T-helper 1 cell (primary cell): ENCODE results near the gene IL1R1.

Experiments used
- DNase-seq, 5 donors: peaks; one replicate each; pipeline ENCODE4 v3.0.0-alpha.2; 2012 to 2020

IL1R1 gene

GRCh38 chr2:102141011-102141943, 1.3 kb upstream of the IL1R1 start:
- no peak for DNase-seq

DNA sequence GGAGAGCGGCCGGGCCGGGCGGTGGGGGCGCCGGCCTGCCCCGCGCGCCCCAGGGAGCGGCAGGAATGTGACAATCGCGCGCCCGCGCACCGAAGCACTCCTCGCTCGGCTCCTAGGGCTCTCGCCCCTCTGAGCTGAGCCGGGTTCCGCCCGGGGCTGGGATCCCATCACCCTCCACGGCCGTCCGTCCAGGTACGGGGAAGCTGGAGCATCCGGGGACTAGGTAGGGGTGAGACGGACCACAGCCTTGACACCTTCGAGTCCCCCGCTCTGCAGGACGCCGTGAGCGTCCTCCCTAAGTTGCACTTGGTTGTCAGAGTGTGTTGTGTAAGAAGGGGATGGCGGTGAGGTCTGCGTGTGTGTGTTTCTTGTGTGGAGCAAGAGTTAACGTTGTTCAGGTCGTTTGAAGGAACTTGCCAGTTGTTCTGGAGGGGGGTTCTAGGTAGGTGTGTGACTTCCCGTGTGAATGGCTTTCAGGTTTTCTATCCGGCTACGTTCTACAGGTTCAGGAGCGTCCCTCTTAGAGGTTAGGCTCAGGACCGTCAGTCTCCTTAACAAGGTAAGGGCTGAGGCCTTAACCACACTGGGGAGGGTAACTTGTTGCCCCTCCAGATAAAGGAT, 393 bp downstream of the IL1R1 start:
- no peak for DNase-seq

- DNase-seq: no peak
These were observed 972 bp downstream of the IL1R1 start for GRCh38 chr2:102143450-102143985.

- DNase-seq: no peak
These were observed 1.6 kb downstream of the IL1R1 start for GRCh38 chr2:102144128-102144527.

GRCh38 chr2:102145107-102145506, 2.6 kb downstream of the IL1R1 start:
- DNase-seq: no peak

DNA sequence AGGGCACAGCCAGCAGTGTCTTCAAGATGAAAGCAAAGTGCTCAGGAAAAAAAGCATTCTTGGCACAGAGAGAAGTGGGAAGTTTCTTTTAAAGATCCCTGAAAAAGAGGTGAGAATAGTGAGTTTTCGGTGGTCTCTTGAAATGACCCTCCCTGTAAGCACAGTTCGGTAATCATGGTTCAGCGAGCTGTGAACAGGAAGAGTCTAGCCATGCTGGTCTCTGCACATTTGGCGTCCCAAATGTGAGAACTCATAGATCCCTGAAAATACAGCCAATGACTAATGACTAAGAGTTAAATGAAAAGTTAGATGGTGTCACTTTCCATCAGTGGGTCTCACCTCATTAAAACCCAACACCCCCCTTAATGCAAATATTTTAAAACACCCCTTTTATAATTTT, 3.4 kb downstream of the IL1R1 start:
- no peak for DNase-seq

GRCh38 chr2:102147935-102148334, 5.4 kb downstream of the IL1R1 start:
- DNase-seq: no peak

GRCh38 chr2:102149243-102149642, 6.7 kb downstream of the IL1R1 start:
- no peak for DNase-seq

GRCh38 chr2:102149644-102150455, 7.3 kb downstream of the IL1R1 start:
- DNase-seq: no peak

DNA sequence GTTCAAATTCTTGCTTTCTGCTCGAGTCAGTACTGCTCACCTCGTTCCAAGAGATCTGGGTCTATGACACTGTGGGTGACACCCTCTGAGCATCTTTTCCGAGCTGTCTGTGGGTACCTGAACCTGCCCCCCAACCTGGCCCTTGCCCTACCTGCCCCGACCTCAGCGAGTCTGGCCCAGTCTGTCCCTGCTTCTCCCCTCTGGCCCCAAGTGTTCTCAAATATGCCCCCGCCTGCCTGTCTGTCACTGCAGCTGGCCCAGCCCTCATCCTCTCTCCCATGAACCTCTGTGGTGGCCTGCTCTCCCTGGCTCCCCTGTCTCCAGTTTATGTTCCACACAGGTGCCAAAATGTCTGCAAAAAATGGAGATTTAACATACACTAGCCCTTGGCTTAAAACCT, 11.8 kb downstream of the IL1R1 start:
- DNase-seq: no peak

GRCh38 chr2:102154946-102155702, 12.6 kb downstream of the IL1R1 start:
- DNase-seq: no peak

DNA sequence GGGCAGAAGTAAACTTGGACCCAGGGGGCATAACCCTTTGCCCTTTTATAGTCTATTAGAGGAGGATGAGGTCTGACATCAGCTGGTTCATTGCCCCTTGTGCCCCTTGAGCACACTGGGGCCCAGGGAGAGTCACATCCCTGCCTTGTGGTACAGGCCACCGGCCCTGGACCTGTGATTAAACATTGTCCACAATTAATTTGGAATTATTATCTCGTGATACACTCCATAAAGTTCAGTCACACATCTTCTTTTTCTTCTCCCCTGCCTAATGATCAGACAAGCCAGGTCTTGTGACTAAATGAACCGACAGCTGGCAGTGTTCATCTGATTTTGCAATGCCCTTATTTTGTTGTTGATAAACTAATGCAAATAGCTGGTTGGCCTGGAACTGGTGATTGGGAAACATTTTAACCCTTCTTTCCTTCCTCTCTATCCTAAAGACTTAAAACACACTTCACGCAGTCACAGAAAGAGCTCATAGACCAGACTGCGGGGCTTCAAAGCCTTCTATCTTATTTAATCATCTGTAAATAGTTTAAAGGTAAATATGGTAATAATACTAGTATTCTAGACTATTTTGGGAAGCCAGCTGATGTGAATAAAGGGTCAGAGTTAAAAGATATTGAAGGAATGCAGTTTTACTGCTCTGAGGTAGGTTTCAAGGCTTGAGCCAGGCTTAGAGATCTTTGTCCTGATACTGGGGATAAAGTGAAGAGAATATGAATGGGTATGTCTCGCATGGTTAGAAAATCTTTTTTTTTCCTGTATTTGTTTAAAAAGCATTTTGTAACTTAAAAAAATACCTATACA, 13.4 kb downstream of the IL1R1 start:
- DNase-seq: no peak

GRCh38 chr2:102158011-102158755, 15.6 kb downstream of the IL1R1 start:
- no peak for DNase-seq

DNA sequence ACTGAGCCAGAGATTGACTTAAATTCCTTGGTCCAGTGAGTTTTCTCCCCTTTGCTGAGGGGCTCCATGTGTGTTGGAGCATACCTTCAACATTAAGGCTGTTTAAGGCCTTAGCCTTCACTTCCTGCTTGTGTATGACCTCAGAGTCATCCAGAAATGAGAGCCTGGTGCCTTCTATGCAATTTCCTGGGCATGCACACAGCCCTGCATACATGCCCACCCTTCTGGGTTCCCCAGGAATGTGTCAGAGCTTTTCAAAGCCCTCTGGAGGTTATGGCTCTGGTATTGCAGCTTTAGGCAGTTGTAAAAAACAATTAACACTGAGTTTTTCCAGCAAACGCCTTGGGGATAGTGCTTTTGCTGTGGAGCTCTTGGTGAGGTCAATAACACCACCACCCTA, 16.7 kb downstream of the IL1R1 start:
- DNase-seq: no peak

- DNase-seq: no peak
These were observed 23.8 kb downstream of the IL1R1 start for GRCh38 chr2:102166189-102166845.

- DNase-seq: no peak
These were observed 25.7 kb downstream of the IL1R1 start for GRCh38 chr2:102168026-102168771.

DNA sequence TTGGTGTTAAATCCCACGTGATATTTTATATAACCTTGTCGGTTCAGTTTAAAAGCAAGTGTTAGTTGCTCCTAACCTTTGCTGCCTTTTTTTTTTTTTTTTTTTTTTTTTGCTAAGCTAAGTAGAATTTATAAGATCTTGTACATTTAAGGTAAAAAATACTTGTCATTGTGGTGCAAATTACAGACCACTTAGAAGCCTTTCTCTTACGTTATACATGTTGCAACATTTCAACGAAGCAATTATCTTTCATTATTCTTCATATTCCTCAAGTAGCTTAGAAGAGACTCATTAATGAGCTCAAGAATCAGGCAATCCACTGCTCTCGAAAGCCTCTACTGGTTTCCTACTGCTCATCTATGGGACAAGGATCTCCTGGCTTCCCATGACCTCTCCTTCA, 29.4 kb downstream of the IL1R1 start:
- DNase-seq: no peak

DNA sequence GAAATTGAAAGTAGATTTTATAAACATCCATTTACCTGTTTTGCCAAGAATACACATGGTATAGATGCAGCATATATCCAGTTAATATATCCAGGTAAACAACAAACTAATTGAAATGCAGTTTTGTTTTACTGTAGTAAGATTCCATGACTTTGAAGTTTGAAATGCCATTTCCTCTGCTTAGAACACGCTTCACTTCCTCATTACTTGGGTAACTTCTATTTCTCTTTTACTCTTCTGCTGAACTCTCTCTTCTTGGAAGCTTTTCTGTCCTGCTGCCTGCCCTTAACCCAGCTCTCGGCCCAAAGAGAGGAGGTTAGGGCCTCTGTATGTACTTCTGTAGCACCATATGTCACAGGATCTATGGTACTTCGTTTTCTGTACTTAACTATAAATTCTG, 30.2 kb downstream of the IL1R1 start:
- no peak for DNase-seq

DNA sequence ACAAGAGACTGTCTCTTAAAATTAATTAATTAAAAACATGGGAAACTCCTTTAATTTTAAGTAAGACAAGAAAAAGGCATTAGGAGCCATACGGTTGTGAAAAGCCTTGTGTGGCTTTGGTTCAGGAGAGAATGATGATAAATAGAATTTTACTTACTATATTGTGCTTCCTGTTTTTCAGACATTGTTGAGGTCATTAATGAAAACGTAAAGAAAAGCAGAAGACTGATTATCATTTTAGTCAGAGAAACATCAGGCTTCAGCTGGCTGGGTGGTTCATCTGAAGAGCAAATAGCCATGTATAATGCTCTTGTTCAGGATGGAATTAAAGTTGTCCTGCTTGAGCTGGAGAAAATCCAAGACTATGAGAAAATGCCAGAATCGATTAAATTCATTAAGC, 33.6 kb downstream of the IL1R1 start:
- no peak for DNase-seq
